ENCODE results near the gene SLC48A1.

The SLC48A1 gene

GRCh38 chr12:47758834-47759690 is 14.0 kb upstream of the SLC48A1 start, which contains the start of gene RAPGEF3:
RAPGEF3 (minus strand) TSS chr12:47758880; CDS start chr12:47758556, 324 bp downstream.
- DNase-seq, result peak; percentile 68

DNA sequence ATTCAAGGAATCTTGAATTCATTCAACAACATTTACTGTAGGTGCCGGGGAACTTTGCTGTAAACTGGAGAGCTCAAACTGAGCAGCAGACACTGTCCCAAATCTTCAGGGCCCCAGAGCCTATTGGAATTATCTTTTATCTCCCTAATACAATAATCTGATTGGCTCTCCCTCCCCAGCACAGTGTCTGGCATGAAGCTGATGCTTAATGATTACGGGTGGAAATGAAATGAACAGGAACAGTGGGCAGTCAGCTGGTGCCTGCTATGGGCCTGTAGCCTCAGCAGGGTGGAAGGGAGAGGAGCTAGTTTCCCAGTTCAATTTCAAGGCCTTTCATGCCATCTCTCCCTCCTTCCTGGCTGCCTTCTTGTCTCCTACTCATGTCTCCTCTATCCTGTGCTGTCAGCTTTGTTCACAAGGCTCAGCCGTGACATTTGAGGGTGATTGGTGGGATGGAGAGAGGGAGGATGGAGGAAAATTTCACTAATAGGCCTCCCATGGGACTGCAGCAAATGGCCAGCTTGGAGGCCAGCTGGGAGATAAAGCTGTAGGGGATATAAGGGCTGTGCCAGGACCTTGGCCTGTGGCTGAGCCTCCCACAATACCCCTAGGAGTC is 10.1 kb upstream of the SLC48A1 start:
- no peak for DNase-seq

DNA sequence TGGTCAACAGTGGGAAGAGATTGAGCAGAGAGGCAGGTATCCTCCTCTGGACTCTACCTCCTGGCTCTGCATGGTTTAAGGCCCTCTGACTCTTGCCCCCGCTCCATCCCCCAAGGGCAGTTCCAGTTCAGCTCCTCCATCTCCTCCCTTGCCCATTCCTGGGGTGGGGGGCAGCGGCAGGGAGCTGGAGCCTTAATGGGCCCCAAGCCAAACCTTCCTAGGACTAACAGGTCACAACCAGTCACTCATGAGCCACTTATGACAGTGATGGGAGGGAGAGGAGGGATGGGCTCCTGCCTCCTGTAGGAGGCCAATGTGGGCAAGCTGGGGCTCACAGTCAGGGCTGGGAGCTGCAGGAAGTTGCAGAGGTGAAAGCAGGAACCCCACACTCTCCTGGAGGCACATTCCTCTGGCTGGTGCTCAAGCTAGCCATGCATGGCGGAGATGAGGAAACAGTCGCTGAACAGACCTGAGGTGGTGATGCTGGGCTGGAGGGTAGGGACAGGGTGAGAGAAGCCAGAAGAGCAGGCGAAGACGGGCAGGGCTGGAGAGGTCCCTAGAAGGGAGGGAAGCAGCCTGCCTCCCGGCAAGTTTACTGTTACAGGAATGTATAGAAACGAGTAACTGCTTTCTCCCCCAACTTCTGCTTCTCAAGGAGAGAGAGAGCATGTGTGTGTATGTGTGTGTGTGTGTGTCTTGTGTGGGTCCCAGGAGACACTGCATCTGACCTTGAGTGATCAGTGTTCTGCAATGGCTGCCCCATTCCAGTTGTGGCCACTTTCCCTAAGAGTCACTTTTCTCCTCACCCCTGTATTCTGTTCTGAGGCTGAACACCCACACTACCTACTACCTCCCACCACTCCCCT is 9.3 kb upstream of the SLC48A1 start:
- DNase-seq, result no peak

GRCh38 chr12:47766502-47767215 is 6.4 kb upstream of the SLC48A1 start:
- no peak for DNase-seq

DNA sequence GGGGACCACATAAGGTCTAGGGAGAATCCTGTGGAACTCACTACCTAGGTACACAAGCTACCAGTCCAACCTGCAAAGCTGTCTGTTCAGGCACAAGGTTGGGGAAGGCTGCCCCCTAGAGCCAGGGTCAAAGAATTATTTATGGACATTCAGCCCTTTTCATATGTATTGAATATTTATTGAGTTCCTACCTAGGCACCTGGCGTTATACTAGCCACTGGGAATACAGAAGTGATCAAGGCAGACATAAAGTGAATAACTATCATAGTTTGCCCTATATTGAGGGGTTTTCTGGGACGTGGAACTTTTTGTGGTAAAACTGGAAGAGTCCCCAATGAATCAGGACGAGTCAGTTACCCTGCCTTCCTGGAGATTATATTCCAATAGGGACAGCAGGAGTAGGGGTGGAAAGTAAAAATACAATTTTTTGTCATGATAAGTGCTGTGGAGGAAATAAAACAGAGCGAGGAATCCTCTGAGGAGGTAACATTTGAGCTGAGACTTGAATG is 5.8 kb upstream of the SLC48A1 start:
- DNase-seq, result peak; percentile 80

DNA sequence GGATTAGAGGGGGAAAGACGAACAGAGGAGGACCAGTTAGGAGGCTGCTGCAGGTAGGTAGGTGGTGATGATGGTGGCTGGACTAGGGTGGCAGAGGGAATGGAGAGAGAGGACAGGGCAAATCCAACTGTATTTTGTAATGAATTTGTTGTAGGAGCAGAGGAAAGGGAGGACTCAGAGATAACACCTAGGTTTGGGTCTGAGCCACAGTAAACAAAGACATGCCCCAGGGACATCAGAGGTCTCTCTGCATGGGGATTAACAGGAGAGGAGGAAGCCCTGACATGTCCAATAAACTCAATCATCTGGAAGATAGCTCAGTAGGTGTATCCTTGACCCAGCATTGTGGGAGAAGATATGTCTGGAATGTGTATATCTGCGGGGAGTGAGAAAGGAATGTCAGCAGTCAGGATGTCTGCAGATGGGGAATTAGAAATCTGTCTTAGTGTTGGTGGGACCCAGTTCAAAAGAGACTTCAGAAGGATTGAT is 4.7 kb upstream of the SLC48A1 start:
- DNase-seq, result no peak

GRCh38 chr12:47769234-47770085 is 3.6 kb upstream of the SLC48A1 start:
- no peak for DNase-seq

- no peak for DNase-seq
Observed at GRCh38 chr12:47770086-47770726, 2.8 kb upstream of the SLC48A1 start.

DNA sequence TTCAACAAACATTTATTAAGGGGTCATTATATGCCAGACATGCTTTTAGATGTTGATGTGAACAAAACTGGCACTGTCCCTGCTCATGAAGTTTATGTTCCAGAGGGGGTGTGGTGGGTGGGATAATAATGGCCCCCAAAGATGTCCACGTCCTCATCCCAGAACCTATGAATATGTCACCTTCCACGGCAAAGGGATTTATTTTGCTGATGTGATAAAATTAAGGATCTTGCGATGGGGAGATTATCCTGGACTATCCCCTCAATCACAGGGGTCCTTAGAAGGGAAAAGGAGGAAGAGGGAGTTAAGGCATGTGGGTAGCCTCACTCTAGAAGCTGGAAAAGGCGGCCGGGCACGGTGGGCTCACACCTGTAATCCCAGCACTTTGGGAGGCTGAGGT is 1.7 kb upstream of the SLC48A1 start:
- DNase-seq, result no peak

- DNase-seq, result no peak
Observed at GRCh38 chr12:47772094-47772660, 861 bp upstream of the SLC48A1 start.

GRCh38 chr12:47772738-47773061 is 338 bp upstream of the SLC48A1 start:
- DNase-seq, result no peak

GRCh38 chr12:47773858-47774580 is 981 bp downstream of the SLC48A1 start:
- no peak for DNase-seq

DNA sequence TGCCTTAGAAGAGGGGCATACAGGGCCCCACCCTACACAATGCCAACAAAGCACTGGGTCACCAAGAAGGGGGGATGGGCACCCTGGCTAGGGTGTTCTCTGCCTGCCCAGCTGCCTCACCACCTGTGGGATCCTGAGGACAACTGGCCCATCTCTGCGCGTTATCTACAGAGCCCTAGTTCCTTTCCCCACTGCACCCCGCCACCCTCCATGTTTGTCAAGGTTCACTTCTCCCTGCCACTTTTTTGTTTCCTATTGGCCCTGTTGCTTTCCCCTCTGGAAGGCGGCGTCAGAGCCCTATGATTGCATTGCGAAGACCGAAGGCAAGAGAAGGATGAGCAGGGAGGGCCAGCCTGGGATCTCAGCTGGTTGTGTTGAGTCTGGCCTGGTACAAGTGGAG is 1.6 kb downstream of the SLC48A1 start:
- DNase-seq, result no peak

DNA sequence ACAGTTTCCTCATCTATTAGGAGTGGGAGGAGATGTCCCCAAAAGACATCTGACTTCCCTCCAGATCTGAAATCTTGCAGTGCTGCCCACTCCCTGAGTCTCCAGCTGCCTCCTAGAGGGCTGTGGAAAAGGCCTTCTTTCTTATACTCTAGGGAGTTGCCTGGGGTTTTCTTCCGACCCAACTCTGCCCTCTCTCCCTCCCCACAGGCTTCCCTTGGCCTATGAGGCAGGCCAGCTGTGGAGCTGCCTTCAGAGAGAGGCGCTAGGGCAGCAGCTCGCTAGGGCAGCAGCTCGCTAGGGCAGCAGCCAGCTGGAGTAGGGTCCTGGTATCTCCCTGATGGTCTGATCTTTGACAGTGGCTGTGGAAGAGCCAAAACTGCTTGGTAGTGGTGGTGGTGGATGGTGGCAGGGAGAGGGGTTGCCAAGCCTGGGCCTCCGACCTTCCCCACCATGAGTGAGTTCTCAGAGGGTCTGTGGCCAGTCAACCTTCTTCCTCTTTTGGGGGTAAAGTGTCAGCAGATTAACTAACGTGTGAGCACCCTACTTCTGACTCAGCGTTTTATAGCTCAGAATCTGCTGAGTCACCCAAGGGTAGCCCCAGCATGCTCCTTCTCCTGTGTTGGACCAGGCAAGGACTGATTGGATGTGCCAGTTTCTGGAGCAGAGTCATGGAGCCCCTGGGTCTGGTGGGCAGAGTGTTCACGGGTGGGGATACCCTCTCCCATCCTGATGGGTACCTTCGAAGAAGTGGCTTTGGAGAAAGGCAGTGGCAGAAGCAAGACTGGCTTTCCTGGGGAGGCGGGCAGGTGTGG is 2.3 kb downstream of the SLC48A1 start:
- DNase-seq, result no peak

DNA sequence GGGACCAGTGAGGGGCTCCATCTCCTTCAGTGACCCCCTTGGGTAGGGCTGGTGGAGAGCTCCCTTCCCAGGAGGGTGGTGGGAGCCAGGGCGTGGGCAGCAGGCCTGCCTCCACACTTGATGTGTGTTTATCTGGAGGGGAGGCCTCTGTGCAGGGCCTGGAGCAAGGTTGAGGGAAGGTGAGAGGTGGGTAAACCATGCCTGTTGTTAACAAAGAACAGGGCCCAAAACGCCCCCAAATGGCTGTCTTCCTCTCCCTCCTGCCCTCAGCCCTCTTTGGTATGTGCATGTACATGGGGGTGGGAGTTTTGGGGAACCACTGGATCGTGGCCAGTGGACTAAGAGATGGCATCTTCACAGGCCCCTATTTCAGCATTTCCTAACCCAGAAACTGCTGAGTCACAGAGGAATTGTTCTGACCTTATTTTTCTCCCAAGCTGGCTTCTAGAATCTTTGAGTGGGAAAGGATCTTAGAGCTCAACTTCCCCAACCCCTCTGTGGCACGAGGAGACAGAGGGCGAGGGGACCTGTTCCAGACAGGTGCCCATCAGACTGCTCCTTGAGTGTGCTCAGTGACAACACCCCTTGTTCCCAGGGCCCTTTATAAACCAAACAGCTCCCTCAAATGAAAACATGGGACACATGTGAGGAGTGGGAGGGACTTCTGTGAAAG is 3.6 kb downstream of the SLC48A1 start:
- no peak for DNase-seq

DNA sequence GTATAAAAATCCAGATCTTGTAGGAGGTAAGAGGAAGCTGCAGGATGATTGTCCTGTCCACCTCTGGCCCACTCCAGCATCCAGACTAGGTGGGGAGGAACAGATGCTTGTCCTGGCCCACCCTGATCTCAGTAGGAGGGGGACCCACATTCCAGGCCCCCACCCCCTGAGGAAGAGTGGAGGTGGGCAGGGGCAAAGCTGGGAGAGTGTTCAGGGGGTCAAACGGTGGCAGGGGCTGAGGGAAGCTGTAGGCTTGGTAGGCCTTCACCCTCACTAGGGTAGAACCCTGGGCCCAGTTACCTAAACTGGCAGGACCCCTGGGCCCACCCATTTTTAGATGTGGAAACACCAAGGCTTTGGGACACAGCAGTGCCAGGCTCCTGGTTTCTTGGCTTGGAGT is 4.1 kb downstream of the SLC48A1 start:
- no peak for DNase-seq

- no peak for DNase-seq
Observed at GRCh38 chr12:47777741-47778558, 4.9 kb downstream of the SLC48A1 start.

- no peak for DNase-seq
Observed at GRCh38 chr12:47778881-47779280, 5.8 kb downstream of the SLC48A1 start.

Data from CD4-positive, alpha-beta T cell treated with Interleukin-10 for 1 hour (primary cell).